HepG2 (cell line): ENCODE measurements around the gene SOCS7. TPM values are rescaled to one million over a fixed set of nuclear protein-coding genes. Genes with fewer than 3 reads are reported as not detected.

ENCODE experiments used
- ATAC-seq: fragments of 200-7000 bp; cut with Tn5 transposase; 3 replicates; pipeline ENCODE4 v1.9.1; 2020; ENCODE audit warnings: mild to moderate bottlenecking, moderate library complexity
- BruUV-seq: library from RNA; stranded (reverse); fragments of 400-500 nt; replicated peaks from 2 replicates; lab custom pipeline; 2021; lab: Mats Ljungman, UMichigan
- CTCF ChIA-PET: fragments of 300-600 bp; formaldehyde crosslinking; extraction: SDS; loops from one replicate; lab custom pipeline; 2021; ENCODE audit warnings: low total read pairs, inconsistent platforms, low intra/inter-chr PET ratio; lab: Yijun Ruan, JAX
- POLR2A ChIA-PET: fragments of 350-600 bp; sonication (Branson Sonifier 250); formaldehyde crosslinking; loops from one replicate; lab custom pipeline; 2020; ENCODE audit warnings: antibody characterized with exemption, inconsistent platforms; lab: Yijun Ruan, JAX
- DNase-seq: peaks from one replicate; pipeline ENCODE4 v3.0.0-alpha.2; 2015; ENCODE audit warnings: low spot score
- FAIRE-seq: peaks from 3 replicates; lab custom pipeline; 2011; peaks lifted over from hg19 to GRCh38; lab: Jason Lieb, UNC
- H2AFZ ChIP-seq: one replicate; pipeline ENCODE4 v1.6.1; 2011; ENCODE audit warnings: low read length, inconsistent platforms
- H3K27ac ChIP-seq: fragments of 300-600 bp; 3 replicates; pipeline ENCODE4 v1.8.0; 2011; ENCODE audit warnings: mixed run types, mild to moderate bottlenecking, mixed read lengths, low read length, inconsistent platforms; ENCODE audit not compliant: insufficient read depth; ENCODE audit errors: extremely low read length
- H3K27me3 ChIP-seq, 2 experiments: fragments of 200-600 bp in 1 of 2; 2 replicates in 1 of 2; 3 replicates in 1 of 2; pipeline versions ENCODE4 v1.6.0 to v1.8.0; 2011; ENCODE audit warnings: low read length in 2 of 2, mild to moderate bottlenecking in 2 of 2, moderate library complexity in 2 of 2, inconsistent platforms in 1 of 2; ENCODE audit not compliant: insufficient read depth in 2 of 2, control insufficient read depth in 1 of 2
- H3K36me3 ChIP-seq, 2 experiments: fragments of 200-600 bp in 1 of 2; replicated peaks in 1 of 2; 2 replicates in 1 of 2; 3 replicates in 1 of 2; pipeline versions ENCODE4 v1.5.1 to v1.8.0; 2011; ENCODE audit warnings: low read length in 2 of 2, inconsistent platforms in 1 of 2; ENCODE audit not compliant: insufficient read depth in 2 of 2, control insufficient read depth in 1 of 2
- H3K4me1 ChIP-seq: 2 replicates; pipeline ENCODE4 v1.5.1; 2012; ENCODE audit warnings: low read length, inconsistent platforms; ENCODE audit not compliant: insufficient read depth
- H3K4me2 ChIP-seq: 2 replicates; pipeline ENCODE4 v1.6.0; 2011; ENCODE audit warnings: low read depth, low read length, inconsistent platforms
- H3K4me3 ChIP-seq, 3 experiments: fragments of 200-600 bp in 1 of 3; sonication (generic), shearing (Covaris generic) in 1 of 3; replicated peaks in 1 of 3; 2 replicates each; pipeline ENCODE4 v1.5.1; 2011 to 2016; ENCODE audit warnings: low read length in 3 of 3, inconsistent platforms in 2 of 3, low read depth in 2 of 3, mild to moderate bottlenecking in 2 of 3, control low read depth in 1 of 3, mixed read lengths in 1 of 3; ENCODE audit not compliant: insufficient read depth in 1 of 3
- H3K79me2 ChIP-seq: one replicate; pipeline ENCODE4 v1.6.1; 2011; ENCODE audit warnings: low read length, inconsistent platforms; ENCODE audit not compliant: insufficient read depth
- H3K9ac ChIP-seq: 2 replicates; pipeline ENCODE4 v1.6.0; 2011; ENCODE audit warnings: mild to moderate bottlenecking, low read depth, low read length, inconsistent platforms; ENCODE audit not compliant: insufficient read depth
- H3K9me3 ChIP-seq: 2 replicates; pipeline ENCODE4 v1.5.1; 2012; ENCODE audit warnings: mild to moderate bottlenecking, low read length
- H4K20me1 ChIP-seq: 2 replicates; pipeline ENCODE4 v1.6.0; 2011; ENCODE audit warnings: inconsistent platforms, mild to moderate bottlenecking, low read length, moderate library complexity; ENCODE audit not compliant: insufficient read depth
- FOXC1 ChIP-seq: sonication (generic); formaldehyde crosslinking; IDR thresholded peaks from 2 replicates; pipeline ENCODE4 v1.8.0; 2022; ENCODE audit warnings: mild to moderate bottlenecking, missing genetic modification reagents, borderline replicate concordance
- FOXK1 ChIP-seq: sonication (generic); formaldehyde crosslinking; IDR thresholded peaks from 2 replicates; pipeline ENCODE4 v1.4.0; 2020; ENCODE audit warnings: low read depth, missing genetic modification reagents, borderline replicate concordance
- KDM2A ChIP-seq: sonication (generic); formaldehyde crosslinking; IDR thresholded peaks from 2 replicates; pipeline ENCODE4 v1.4.0; 2020; ENCODE audit warnings: low read depth, missing genetic modification reagents, borderline replicate concordance
- KLF11 ChIP-seq: IDR thresholded peaks from 2 replicates; pipeline ENCODE4 v1.6.1; 2016; ENCODE audit warnings: missing compliant biosample characterization
- MIER2 ChIP-seq: IDR thresholded peaks from 2 replicates; pipeline ENCODE4 v1.6.1; 2016; ENCODE audit warnings: missing biosample characterization, missing genetic modification reagents
- MTF1 ChIP-seq: sonication (generic); formaldehyde crosslinking; IDR thresholded peaks from 2 replicates; pipeline ENCODE4 v1.5.0; 2020; ENCODE audit warnings: missing genetic modification reagents
- NFE2L2 ChIP-seq: fragments of 150-350 bp; IDR thresholded peaks from 2 replicates; pipeline ENCODE4 v1.6.1; 2014; ENCODE audit warnings: low read length
- TFAP4 ChIP-seq: sonication (generic); IDR thresholded peaks from 2 replicates; pipeline ENCODE4 v1.6.1; 2016; ENCODE audit warnings: low read depth, borderline replicate concordance
- ZFP62 ChIP-seq: sonication (generic); formaldehyde crosslinking; IDR thresholded peaks from 2 replicates; pipeline ENCODE4 v1.4.0; 2020; ENCODE audit warnings: missing genetic modification reagents
- WGBS: methylation state at CpG from one replicate; pipeline ENCODE4 v1.1.6; 2017; ENCODE audit warnings: low lambda C conversion rate; 5-methylcytosine and 5-hydroxymethylcytosine counted together
- in situ Hi-C: cut with HindIII; loops from 2 replicates; pipeline ENCODE4 v1.10.0; 2017; ENCODE audit warnings: low pct_unique_long_range_greater_than_20kb; ENCODE audit not compliant: extremely low pct_ligation_motif_present
- intact Hi-C: fragments of 100-400 bp; cut with micrococcal nuclease; formaldehyde crosslinking; loops from one replicate; pipeline ENCODE4 v1.10.0; 2022; ENCODE audit not compliant: unreplicated experiment
- polyA plus RNA-seq, 8 experiments: library from polyadenylated mRNA; depleted of rRNA in 3 of 8; stranded (reverse) in 7 of 8; unstranded in 1 of 8; fragments of >200 nt; fragmentation: Illumina TruSeq in 4 of 8; extraction: Trizol in 4 of 8; gene quantifications; 2 replicates each; pipeline versions ENCODE4 v1.2.1 to v1.2.3, GENCODE V29; 2011 to 2016; ENCODE audit warnings: low read depth in 4 of 8, missing spikeins in 1 of 8, mixed read lengths in 1 of 8; ENCODE audit not compliant: insufficient read depth in 1 of 8
- total RNA-seq, 5 experiments: library from RNA; depleted of rRNA; stranded (reverse); fragments of >200 nt; fragmentation: Illumina TruSeq; extraction: Trizol; gene quantifications; 2 replicates each; pipeline ENCODE4 v1.2.3, GENCODE V29; 2016; ENCODE audit warnings: low read depth in 1 of 5

The SOCS7 gene
- total and polyA plus RNA-seq, 2 of the 13 experiments (the other 11 are each of a cell fraction or from before 2014, with no cell fraction given) = 19.2 to 24.2 TPM

GRCh38 chr17:38326996-38327792 lies 24.4 kb upstream of the SOCS7 start:
- TF ChIP-seq KLF11 (no peak), FOXC1 (CRISPR knock-in tag) (no peak), TFAP4 (no peak)
- H3K4me1 ChIP-seq = peaks cover 17% of the 10 kb centered on the region
- ChIA-PET POLR2A (interaction anchor here (1.7 to 2.2 kb wide), 2 partner anchors 10 to 24 kb away, joined by 3 to 4 read pairs; partner anchors contain the start of gene SOCS7), CTCF (no interaction called here)
- H3K36me3 ChIP-seq = peaks cover 12 to 15% of the 10 kb centered on the region in 2 experiments
- 88% methylated on average over 8 of the region's 8 CpGs for WGBS
- H4K20me1 ChIP-seq = no peaks in the 10 kb centered on the region
- no peaks in the 10 kb centered on the region for H3K9me3 ChIP-seq
- no peak overlapping the region for H3K4me3 ChIP-seq
- in situ Hi-C loops = no loop called here
- no peak for FAIRE-seq
- intact Hi-C loops = no loop called here
- no peak overlapping the region for H3K9ac ChIP-seq
- H3K27me3 ChIP-seq = peaks cover 18 to 39% of the 10 kb centered on the region in 2 experiments
- BruUV-seq = no TSS peak
- H3K4me2 ChIP-seq = no peak overlapping the region
- no peak for ATAC-seq
- no peak overlapping the region for H2AFZ ChIP-seq
- H3K79me2 ChIP-seq = no peaks in the 10 kb centered on the region
- no peak overlapping the region for H3K27ac ChIP-seq
- DNase-seq = no peak

GRCh38 chr17:38327936-38328335 lies 23.7 kb upstream of the SOCS7 start:
- CTCF ChIA-PET = no interaction called here
- no TSS peak for BruUV-seq
- ATAC-seq = no peak

More at GRCh38 chr17:38327936-38328335, 23.7 kb upstream of the SOCS7 start:
- Histone ChIP-seq H3K79me2 (no peaks in the 10 kb centered on the region), H3K9me3 (no peaks in the 10 kb centered on the region), H3K36me3 (peaks cover 8 to 10% of the 10 kb centered on the region in 2 experiments), H3K27me3 (peaks cover 21 to 46% of the 10 kb centered on the region in 2 experiments), H4K20me1 (no peaks in the 10 kb centered on the region), H3K27ac (no peak overlapping the region), H3K4me1 (peaks cover 17% of the 10 kb centered on the region), H2AFZ (no peak overlapping the region), H3K4me3 (no peak overlapping the region), H3K4me2 (no peak overlapping the region), H3K9ac (no peak overlapping the region)
- DNase-seq (no peak), FAIRE-seq (no peak)
- TF ChIP-seq FOXK1 (CRISPR knock-in tag) (no peak), NFE2L2 (no peak), ZFP62 (CRISPR knock-in tag) (no peak), MIER2 (CRISPR knock-in tag) (no peak), KDM2A (0 out of 2 replicates have a peak, but pooled peaks have one; percentile 19), MTF1 (CRISPR knock-in tag) (no peak)
- POLR2A ChIA-PET = interaction anchor here (1.7 to 2.2 kb wide), 2 partner anchors 11 to 23 kb away, joined by 3 to 4 read pairs; partner anchors contain the start of gene SOCS7
- in situ Hi-C loops = no loop called here
- intact Hi-C loops = no loop called here
- WGBS = 68% methylated on average over 1 of the region's 1 CpG
